NCI-H2029 (cell line): Measurements from ENCODE around the gene EIF4A3.
"Not testable (repeated sequence)": the region's sequence is repeated elsewhere in the genome, so short reads cannot be mapped to it uniquely, and the experiment has no call there.

Source experiments
- DNase-seq: peaks from one replicate; lab custom pipeline; 2025; lab: John Stamatoyannopoulos, UW

The EIF4A3 gene

DNA sequence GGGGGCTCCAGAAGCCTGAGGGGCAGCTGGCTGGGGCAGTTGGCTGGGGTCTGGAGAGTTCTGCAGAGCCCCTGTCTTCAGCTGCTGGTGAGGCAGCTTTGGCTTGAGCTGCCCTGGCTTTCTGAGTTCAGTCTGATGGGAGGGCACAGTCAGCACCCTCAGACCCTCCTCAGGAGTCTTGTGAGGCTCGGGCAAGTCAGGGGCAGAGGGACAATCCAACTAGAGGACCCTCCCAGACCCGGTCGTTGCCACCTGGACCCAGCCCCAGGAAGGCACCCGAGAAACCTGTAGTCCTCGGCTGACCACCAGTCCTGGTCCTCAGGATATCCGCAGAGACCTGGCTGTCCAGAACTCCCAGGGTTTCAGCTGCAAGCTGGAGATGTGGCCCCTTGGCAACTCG is 24.8 kb upstream of the EIF4A3 start:
- no peak for DNase-seq

DNA sequence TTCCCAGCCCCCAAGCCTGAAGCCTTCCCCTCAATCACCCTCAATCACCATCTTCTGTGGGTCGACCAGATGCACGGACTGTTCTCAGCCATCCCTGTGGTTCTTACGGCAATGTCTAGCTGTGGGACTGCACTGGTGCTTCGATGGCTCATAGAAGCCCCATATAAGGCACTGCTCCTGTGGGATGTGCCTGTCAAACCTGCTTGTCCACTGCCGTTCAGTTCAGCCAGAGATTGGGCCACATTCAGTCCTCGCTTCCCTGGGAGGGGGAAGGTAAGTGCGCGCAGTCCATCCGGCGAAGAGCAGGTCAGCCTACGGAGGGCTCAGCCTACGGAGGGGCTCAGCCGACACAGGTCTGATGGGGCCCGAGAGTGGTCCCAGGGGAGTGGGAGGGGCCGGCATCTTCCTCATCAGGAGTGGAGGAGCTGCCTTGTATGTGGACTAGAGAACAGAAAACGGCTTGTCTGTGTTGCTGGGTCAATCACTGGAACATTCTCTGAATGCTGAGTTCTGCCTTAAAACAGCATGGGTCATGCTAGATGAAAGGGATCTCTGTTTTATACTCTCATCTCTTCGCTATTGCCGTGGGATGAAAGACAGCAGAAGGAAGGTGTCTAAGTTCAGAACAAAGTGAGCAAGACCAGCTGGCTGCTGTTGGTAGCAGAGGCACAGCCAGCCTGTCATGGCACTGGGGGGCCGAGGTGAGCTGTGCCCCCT is 23.0 kb upstream of the EIF4A3 start, which contains the start of gene CARD14:
CARD14 (plus strand) TSS at position 247 of the 717 bp plus-strand sequence. CDS start 11,409 bp downstream, outside the sequence.
- DNase-seq, result no peak

DNA sequence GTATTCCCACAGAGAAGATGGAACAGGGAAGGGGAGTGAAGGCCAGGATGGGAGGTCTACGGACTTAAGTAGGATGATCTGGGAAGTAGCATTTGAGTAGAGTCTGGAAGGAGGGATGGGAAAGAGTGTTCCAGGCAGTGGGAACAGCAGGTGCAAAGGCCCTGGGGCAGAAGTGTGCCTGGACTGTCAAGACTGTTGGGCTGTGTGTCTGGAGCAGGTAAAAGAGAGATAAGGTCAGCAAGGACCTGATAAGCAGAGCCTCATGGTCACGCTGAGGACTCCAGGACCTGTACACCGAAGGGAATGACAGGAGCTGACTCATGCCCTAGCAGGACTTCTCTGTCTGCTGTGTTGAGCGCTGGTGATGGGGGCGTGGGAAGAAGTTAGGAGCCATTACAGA is 22.2 kb upstream of the EIF4A3 start:
- no peak for DNase-seq

DNA sequence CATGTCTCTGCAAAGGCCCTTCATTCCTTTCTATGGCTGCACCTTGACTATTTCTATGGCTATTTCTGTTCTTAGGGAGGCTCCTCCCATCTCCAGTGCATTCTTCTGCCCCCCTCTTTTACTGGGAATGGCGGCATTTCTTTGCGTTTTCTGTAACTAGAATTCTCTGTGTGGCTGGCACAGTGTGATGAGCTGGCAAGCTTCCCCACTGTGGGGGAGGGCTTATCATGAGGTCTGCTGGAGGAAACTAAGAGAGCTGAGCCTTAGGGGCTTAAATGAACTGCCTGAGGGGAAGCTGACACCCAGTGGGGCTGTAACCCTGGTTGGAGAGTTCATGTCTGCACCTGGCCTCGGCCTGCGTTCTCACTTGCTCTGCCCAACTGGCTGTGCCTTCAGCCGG is 21.4 kb upstream of the EIF4A3 start:
- no peak for DNase-seq

DNA sequence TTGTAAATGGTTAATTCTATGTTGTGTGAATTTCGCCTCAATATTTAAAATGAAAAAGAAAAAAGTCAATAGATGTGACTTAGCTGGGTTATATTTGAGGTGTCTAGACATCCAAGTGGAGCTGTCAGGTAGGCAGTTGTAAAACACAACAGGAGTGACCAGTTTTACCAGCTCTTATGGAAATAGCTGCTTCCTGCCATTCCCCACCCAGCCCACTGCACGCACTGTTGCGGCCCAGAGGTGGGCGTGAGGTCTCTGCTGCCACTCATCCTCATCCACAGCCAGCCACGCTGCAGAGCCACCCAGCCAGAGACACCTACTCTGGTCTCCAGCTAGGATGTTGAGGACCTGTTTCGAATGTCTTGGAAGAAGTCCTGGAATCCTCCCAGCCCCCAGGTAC is 19.5 kb upstream of the EIF4A3 start:
- DNase-seq, result no peak

DNA sequence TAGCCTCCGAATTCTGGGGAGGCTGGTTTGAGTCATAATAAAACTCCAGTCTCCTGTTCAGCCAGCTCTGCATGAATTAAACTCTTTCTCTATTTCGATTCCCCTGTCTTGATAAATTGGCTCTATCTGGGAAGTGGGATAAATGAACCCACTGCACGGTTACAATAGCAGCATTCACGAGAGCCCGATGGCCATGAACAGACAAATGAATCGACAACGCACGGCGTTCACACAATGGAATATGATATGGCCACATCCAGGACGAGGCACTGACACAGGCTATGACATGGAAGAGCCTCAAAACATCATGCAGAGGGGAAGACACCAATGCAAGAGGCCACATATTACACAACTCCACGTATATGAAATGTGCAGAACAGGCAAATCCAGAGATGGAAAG is 17.3 kb upstream of the EIF4A3 start:
- no peak for DNase-seq

DNA sequence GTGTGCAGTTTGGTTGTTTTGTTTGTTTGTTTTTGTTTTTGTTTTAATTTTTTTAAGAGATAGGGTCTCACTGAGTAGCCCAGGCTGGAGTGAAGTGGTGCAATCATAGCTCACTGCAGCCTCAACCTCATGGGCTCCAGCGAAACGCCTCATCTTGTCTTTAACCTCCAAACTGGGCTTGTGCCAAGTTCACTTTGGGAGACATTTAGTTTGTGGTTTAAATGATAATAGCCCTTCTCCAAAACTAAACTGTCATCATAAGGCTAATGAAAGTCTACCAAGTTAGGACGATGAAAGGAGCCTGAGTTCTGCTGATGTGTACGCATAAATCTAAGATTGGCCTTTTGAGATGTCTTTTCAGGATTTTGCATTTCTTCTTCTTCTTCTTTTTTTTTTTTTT is 16.4 kb upstream of the EIF4A3 start:
- no peak for DNase-seq

DNA sequence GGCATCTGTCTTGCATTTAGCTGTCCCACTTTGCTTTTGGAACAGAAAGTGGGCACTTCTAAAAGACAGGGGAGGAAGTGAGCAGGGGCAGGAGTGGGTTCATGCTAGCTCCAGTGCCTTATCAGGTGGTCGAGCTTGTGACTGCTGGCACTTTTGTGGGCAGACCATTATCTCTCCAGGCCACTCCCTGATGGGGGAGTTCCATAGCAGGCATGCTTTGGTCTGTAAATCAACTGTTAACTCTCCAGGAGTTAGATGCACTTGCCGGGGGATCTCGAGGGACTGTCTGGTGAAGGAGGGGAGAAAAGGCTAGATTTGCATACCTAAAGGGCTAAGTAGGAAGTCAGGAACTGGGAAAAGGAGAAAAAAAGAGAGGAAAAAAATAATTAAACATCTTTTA is 13.6 kb upstream of the EIF4A3 start:
- no peak for DNase-seq

DNA sequence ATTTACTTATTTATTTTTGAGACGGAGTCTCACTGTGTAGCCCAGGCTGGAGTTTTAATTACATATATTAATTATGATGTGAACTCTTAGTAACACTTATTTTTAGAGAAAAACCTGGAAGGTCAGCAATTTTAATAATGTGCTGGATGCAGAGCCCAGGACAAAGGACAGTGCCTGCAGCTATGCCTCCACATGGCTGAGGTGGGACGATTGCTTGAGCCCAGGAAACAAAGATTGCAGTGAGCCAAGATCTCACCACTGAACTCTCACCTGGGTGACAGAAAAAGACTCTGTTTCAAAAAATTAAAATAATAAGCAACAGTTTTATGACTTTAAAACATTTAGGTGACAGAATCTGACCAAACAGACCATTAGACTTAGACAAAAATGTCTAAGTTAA is 11.9 kb upstream of the EIF4A3 start:
- no peak for DNase-seq

DNA sequence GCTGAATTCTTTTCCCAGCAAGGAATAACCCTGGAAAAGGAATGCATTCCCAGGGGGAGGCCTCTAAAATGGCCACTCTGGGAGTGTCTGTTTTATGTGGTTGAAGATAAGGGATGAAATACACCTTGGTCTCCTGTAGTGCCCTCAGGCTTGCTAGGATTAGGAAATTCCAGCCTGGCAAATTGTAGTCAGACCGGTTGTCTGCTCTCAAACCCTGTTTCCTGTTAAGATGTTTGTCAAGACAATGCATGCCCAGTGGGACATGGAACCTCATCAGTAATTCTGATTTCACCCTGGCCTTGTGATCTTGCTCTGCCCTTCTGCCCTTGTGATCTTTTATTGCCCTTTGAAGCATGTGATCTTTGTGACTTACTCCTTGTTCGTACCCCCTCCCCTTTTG is 8.7 kb upstream of the EIF4A3 start:
- DNase-seq, result not testable (repeated sequence)

DNA sequence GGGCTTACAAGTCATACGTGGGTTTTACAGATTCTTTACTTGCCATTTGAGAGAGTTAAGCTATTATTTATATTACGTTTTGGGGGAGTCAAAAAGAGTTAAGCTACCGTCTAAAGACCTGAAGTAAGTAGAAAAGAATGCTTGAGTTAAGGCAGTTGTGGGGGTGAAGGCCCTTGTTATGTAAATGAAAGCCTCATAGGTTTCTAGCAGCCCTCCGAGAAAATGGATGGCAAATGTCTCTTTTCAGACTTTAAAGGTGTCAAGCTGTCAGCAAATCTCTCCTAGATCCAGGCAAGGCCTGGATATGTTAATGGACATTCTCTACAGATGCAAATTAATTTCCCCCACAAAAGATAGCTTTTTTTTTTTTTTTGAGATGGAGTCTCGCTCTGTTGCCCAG is 7.2 kb upstream of the EIF4A3 start:
- no peak for DNase-seq

DNA sequence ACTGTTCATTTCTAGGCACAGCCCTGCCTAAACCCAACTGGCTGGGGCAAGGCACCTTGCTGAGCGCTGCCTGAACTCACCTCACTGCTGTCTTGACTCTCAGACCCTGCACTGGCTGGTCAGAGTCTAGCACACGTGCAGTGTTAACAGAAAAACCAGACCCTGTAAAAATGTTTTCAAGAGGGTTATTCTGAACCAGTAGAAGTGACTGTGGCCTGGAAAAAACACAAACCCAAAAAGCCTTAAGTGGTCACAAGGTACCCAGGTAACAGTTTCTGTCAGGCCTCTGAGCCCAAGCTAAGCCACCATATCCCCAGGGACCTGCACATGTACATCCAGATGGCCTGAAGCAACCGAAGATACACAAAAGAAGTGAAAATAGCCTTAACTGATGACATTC is 6.1 kb upstream of the EIF4A3 start:
- DNase-seq, result no peak

DNA sequence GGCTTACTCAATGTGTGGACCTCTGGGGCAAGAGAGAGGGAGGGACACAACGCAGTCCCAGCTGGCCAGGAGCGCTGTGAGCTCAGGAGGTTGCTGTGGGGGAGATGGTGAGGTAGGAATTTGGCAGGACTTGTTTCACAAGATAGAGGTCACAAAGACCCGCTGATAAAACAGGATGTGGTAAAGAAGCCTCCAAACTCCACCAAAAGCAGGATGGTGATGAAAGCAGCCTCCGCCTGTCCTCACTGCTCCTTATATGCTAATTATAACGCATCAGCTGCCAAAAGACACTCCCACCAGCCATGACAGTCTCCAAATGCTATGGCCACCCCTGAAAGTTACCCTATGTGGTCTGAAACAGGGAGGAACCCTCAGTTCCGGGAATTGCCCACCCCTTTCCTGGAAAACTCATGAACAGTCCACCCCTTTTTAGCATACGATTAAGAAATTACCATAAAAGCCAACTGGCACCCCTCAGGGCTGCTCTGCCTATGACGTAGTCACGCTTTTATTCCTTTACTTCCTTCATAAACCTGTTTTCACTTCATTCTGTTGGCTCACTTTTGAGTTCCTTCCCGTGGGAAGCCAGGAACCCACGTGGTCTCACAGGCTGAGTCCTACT is 5.3 kb upstream of the EIF4A3 start:
- no peak for DNase-seq

DNA sequence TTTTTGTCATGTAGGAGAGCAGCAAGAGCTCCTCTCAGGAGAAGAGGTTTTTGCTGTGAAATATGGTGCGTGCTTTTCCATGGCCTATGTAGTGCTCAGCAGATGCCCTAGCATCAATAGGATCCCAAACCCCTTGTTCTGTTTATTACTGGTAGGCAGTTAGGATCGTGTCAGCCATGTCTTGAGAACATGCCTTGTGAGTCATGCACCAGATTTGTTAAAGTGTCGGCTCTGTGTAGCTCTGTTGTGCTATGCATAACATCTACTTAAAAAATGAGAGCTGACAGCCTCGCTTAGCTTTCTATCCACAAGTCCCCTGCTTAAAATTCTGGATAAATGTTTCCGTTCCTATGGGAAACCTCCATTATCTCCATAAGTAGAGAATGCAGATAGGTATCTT is 4.4 kb upstream of the EIF4A3 start:
- DNase-seq, result no peak

DNA sequence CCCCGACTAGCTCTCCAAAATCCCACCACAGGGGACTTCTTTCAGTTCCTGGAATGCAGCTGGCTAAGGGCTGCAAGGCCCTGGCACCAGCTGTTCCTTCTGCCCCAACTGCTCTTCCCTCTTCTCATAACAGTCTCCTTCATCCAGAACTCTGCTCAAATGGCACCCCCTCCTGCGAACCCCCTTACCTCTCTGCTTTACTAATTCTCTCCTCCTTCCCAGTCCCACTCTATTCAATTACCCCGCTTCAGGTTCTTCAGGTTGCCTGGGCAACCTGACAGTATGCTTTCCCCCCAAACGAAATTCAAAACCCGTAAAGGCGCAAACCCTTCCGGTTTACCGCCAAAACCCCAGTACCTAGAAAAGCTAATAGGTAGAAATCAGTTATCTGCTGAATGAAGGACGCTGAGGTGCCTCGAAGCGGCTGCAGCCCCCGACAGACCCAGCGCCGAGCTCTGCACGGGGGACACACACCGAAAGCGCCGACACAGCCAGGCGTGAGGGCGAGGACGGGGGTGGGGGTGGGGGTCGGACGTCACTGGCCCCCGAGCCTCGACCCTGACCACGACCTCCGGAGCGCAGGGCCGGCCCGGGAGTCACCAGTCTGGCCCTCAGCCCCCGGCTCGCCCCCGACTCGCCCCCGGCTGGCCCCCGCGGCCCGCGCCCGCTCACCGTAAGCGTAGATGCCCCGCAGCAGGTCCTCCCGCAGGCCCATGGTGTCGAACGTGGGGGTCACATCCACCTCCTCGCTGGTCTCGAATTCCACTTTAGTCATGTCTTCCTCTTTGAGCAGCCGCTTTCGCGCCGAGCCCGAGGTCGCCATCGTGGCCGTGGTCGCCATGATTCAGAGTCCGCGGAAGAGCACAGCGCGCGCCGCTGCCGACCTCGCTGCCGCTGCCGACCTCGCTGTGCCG is 550 bp downstream of the EIF4A3 start:
- DNase-seq, result peak; percentile 9

DNA sequence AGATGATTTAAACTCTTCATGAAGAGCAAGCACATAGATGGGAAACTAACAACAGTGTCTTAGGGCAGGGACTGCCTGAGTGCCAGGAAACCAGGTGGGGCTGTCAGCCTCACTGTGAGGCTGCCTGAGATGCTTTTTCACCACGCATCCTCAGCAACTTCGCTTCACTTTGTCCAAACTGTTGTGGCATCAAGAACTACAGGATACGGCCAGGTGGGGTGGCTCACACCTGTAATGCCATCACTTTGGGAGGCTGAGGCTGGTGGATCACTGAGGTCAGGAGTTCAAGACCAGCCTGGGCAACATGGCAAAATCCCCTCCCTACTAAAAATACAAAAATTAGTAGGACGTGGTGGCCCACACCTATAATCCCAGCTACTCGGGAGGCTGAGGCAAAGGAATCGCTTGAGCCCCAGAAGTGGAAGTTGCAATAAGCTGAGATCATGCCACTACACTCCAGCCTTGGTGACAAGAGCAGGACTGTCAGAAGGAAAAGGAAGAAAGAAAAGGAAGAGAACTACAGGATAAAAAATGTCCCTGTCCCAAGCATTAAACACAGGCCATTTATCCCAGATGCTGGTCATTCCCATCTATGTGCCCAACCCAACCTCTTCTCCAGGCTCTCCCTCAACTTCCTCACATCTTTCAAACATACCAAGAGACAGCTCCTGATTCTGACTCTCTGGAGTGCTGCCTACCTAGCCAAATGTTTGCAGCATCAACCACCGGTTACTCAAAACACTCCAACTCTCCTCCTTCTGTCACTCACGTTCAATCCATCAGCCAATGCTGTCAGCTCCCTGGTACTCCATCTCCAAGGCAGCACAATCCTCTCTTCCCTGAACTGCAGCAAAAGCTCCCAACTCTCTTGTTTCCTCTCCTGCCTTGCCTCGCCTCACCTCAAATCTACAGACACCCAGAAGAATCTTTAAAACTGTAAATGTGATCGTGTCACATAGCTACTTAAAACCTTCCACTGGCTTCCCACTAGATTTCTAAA is 1.6 kb downstream of the EIF4A3 start:
- DNase-seq, result no peak

DNA sequence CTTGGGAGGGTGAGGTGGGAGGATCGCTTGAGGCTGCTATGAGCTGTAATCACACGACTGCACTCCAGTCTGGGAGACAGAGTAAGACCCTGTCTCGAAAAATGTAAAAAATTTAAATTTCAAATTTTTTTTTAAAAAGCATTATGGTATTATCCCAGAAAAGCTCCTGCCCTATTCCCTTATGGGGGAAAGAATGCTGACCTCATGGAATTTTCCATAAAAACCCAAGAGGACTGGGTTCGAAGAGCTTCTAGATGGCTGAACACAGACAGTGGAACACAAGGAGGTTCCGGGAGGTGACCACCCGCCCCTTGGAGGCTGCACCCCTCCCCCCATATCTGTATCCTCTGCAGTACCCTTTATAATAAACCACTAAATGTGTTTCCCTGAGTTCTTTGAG is 4.0 kb downstream of the EIF4A3 start:
- DNase-seq, result no peak

DNA sequence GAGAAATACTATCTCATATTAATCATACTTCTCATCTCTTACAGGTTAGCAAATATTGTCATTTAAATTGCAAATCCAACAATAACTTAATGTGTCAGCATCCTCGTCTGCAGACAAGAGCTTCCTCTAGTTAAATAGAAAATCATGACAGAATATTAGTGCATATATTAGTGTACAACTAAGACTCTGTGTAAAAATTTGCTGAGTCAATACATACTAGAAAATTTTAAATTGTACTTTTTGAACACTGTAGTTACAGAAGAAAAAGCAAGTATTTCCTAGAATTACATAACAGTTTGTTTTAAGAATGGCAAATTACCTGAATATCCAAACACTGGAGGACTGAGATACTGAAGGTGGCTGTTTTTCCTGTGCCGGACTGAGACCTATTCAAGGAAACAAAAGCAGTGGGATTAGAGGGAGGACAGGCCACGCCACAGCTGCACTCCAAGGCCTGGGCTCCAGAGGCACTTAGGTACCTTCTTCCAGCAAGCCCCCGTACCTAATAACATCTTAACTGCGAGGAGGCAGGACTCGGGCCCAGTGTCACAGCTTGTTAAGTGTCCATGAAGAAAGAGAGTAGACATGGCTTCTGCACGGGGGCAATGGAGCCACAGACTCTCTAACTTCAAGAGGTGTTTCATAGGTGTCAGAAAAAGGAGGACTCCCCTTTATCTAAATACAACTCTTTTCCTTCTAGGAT is 5.3 kb downstream of the EIF4A3 start:
- no peak for DNase-seq

DNA sequence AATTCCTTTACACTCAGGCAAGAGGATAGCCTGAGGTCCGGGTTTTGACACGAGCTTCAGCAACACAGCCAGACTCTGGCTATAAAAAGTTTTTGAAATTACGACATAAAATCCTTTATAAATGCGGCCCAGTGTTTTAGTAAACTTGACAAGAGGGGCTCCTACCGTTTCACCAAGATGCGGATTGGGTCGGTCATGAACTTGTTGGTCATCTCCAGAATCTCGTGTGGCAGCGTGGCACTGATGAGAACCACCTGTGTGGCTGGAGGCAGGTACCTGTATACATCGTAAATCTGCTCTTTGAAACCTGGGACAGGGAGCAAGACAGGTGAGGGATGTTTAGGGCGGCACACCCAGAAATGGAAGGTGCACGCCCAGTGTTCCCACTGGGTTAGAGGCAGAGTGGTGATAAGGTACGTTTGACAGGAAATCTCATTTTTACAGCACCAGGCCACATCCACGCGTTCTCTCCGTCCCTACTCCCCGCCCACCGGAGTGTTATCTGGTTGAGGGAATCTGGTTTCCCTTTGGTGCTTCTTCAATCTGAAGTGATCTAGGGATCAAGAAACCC is 8.0 kb downstream of the EIF4A3 start:
- no peak for DNase-seq

DNA sequence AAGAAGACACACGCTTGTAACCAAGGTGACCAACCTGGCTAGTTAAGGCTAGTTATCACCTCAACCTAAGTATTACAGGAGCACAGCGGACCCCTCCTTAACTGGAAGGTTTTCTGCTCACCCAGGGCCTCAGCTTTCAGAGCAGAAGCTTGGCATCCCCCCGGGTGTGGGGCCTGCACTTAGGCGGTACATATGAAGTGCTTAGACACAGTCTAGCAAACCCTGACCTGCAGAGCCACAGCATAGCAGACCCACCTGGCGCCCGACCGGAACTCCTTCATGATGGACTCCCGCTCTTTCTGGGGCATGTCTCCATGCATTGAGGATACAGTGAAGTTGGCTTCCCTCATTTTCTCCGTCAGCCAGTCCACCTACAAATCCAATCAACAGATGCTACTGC is 9.8 kb downstream of the EIF4A3 start:
- no peak for DNase-seq

DNA sequence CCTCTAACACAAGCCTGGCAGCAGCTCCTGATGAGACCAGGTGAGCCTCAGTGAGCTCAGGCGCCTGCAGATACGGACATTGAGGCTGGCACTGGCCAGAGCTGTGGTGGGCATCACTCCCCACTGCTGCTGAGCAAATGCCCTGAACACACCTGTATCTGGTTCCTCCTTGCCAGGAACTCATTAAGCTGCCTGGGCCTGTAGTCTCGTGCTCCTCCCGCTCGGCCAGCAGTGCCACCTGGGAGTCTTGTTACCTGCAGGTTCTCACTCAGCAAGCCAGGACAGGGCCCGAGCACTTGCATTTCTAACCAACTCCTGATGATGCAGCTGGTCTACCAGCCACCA is 13.3 kb downstream of the EIF4A3 start:
- DNase-seq, result no peak
